Stomach smooth muscle (tissue), 2 donors: Measurements from ENCODE around the gene CMTM3.
"Not testable (repeated sequence)": the region's sequence is repeated elsewhere in the genome, so short reads cannot be mapped to it uniquely, and the experiment has no call there.

Experiments
- H3K27ac ChIP-seq: one replicate; pipeline ENCODE4 v1.7.0; 2013; ENCODE audit warnings: mild to moderate bottlenecking, low read length, inconsistent platforms
- H3K27me3 ChIP-seq, 2 donors: one replicate each; pipeline ENCODE4 v1.7.0; 2013; ENCODE audit warnings: low read length in 2 of 2; ENCODE audit not compliant: insufficient read depth in 2 of 2, control insufficient read depth in 1 of 2
- H3K36me3 ChIP-seq, 2 donors: one replicate each; pipeline ENCODE4 v1.7.0; 2013; ENCODE audit warnings: low read length in 2 of 2; ENCODE audit not compliant: control insufficient read depth in 2 of 2, insufficient read depth in 2 of 2
- H3K4me1 ChIP-seq: one replicate; pipeline ENCODE4 v1.7.0; 2013; ENCODE audit warnings: low read length; ENCODE audit not compliant: control insufficient read depth, insufficient read depth
- H3K4me3 ChIP-seq, 2 donors: one replicate each; pipeline ENCODE4 v1.7.0; 2013; ENCODE audit warnings: low read length in 2 of 2
- H3K9ac ChIP-seq, 2 donors: one replicate each; pipeline ENCODE4 v1.7.0; 2013; ENCODE audit warnings: low read length in 2 of 2, mild to moderate bottlenecking in 1 of 2
- H3K9me3 ChIP-seq, 2 donors: one replicate each; pipeline ENCODE4 v1.7.0; 2013; ENCODE audit warnings: low read length in 2 of 2; ENCODE audit not compliant: control insufficient read depth in 2 of 2
- donor health status: healthy.
- donor health status: Pancreatic carcinoma.

The CMTM3 gene

GRCh38 chr16:66610111-66610820 lies 5.8 kb downstream of the CMTM3 start:
- Histone ChIP-seq H3K4me3 (no peak overlapping the region), H3K9ac (no peak overlapping the region)

DNA sequence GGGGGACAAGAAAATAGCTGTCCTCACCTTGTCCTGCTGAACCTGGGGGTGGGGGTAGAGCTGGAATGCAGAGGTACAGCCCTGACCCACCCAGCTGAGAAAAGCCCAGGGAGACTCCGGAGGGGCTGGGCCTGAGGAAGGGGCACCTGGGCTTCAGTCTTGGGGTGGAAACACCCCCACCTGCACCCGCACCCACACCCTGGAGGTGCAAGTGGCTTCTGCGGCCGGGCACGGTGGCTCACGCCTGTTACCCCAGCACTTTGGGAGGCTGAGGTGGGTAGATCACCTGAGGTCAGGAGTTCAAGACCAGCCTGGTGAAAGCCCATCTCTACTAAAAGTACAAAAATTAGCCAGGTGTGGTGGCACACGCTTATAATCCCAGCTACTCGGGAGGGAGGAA lies 7.4 kb downstream of the CMTM3 start:
- H3K9me3 ChIP-seq, H3K27me3 ChIP-seq, H3K9ac ChIP-seq, H3K4me3 ChIP-seq, H3K27ac ChIP-seq, H3K4me1 ChIP-seq: not testable (repeated sequence)
- H3K36me3 ChIP-seq: peaks cover 0 to 14% of the 10 kb centered on the region in 2 donors

More at GRCh38 chr16:66610111-66610820, 5.8 kb downstream of the CMTM3 start:
- H3K27ac ChIP-seq: no peak overlapping the region
- H3K9me3 ChIP-seq: no peaks in the 10 kb centered on the region
- H3K36me3 ChIP-seq: peaks cover 0 to 14% of the 10 kb centered on the region in 2 donors
- no peaks in the 10 kb centered on the region for H3K27me3 ChIP-seq
- peaks cover 17% of the 10 kb centered on the region for H3K4me1 ChIP-seq

GRCh38 chr16:66612422-66612821 lies 7.9 kb downstream of the CMTM3 start:
- Histone ChIP-seq H3K4me3 (no peak overlapping the region), H3K4me1 (peaks cover 9% of the 10 kb centered on the region), H3K27me3 (no peaks in the 10 kb centered on the region), H3K9me3 (no peaks in the 10 kb centered on the region), H3K27ac (no peak overlapping the region), H3K9ac (no peak overlapping the region), H3K36me3 (peaks cover 0 to 14% of the 10 kb centered on the region in 2 donors)

GRCh38 chr16:66614161-66614802 lies 9.8 kb downstream of the CMTM3 start:
- Histone ChIP-seq H3K9me3 (no peaks in the 10 kb centered on the region), H3K36me3 (peaks cover 0 to 14% of the 10 kb centered on the region in 2 donors), H3K9ac (no peak overlapping the region), H3K27me3 (no peaks in the 10 kb centered on the region), H3K4me3 (no peak overlapping the region), H3K4me1 (peaks cover 5% of the 10 kb centered on the region), H3K27ac (no peak overlapping the region)

DNA sequence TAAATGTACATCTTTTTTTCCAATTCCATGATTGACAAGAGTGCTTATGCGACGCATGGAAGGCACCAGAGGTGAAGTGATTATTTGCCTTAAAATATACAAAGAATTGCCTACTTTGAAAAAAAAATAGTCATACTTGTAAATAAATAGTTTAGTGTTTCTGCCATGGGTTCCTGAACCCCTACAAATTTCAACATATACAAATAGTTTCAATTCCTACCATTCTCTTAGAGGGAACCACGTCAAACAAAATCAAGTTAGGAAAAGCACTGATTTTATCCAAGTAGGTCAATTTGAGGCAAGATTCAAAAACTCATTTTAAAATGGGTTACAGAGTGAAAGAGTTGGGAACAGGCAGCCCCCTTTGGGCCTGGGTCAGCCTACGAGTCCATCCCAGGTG lies 11.7 kb downstream of the CMTM3 start:
- Histone ChIP-seq H3K9ac (no peak overlapping the region), H3K27ac (no peak overlapping the region), H3K27me3 (no peaks in the 10 kb centered on the region), H3K4me3 (no peak overlapping the region), H3K36me3 (peaks cover 0 to 7% of the 10 kb centered on the region in 2 donors), H3K9me3 (no peaks in the 10 kb centered on the region), H3K4me1 (peaks cover 5% of the 10 kb centered on the region)

GRCh38 chr16:66616592-66616991 lies 12.1 kb downstream of the CMTM3 start:
- Histone ChIP-seq H3K4me1 (peaks cover 5% of the 10 kb centered on the region), H3K4me3 (no peak overlapping the region), H3K27ac (no peak overlapping the region), H3K36me3 (peaks cover 0 to 12% of the 10 kb centered on the region in 2 donors), H3K27me3 (no peaks in the 10 kb centered on the region), H3K9me3 (no peaks in the 10 kb centered on the region), H3K9ac (no peak overlapping the region)

- Histone ChIP-seq H3K4me1 (peaks cover 5% of the 10 kb centered on the region), H3K9me3 (no peaks in the 10 kb centered on the region), H3K36me3 (peaks cover 3 to 12% of the 10 kb centered on the region in 2 donors), H3K27ac (no peak overlapping the region), H3K4me3 (no peak overlapping the region), H3K27me3 (no peaks in the 10 kb centered on the region), H3K9ac (no peak overlapping the region)
These were observed 12.5 kb downstream of the CMTM3 start for GRCh38 chr16:66617010-66617434.

DNA sequence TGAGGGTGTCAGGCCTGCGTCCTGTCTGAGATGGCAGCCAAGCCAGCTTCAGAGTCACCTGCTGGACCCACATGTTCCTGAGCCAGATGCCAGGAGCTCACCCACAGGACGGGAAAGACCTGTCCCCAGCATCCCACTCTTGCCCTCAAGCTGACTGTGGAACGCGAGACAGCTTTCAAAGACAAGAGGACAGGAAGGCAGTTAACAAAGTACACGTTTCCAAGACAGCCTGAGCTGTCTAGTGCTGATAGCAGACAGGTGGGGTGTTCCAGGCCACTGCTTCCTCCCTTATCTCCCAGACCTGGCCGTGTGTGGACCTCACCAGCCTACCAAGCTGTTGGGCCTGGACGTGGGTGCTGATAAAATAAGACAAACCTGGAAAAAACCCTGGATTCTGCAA lies 13.2 kb downstream of the CMTM3 start:
- H3K27ac ChIP-seq: no peak overlapping the region
- no peaks in the 10 kb centered on the region for H3K27me3 ChIP-seq
- H3K9me3 ChIP-seq: no peaks in the 10 kb centered on the region
- no peak overlapping the region for H3K4me3 ChIP-seq
- H3K4me1 ChIP-seq: peaks cover 5% of the 10 kb centered on the region
- no peak overlapping the region for H3K9ac ChIP-seq
- peaks cover 3 to 12% of the 10 kb centered on the region in 2 donors for H3K36me3 ChIP-seq

- no peak overlapping the region for H3K27ac ChIP-seq
- H3K36me3 ChIP-seq: peaks cover 3 to 8% of the 10 kb centered on the region in 2 donors
- no peak overlapping the region for H3K4me3 ChIP-seq
These were observed 14.3 kb downstream of the CMTM3 start for GRCh38 chr16:66618588-66619375.

DNA sequence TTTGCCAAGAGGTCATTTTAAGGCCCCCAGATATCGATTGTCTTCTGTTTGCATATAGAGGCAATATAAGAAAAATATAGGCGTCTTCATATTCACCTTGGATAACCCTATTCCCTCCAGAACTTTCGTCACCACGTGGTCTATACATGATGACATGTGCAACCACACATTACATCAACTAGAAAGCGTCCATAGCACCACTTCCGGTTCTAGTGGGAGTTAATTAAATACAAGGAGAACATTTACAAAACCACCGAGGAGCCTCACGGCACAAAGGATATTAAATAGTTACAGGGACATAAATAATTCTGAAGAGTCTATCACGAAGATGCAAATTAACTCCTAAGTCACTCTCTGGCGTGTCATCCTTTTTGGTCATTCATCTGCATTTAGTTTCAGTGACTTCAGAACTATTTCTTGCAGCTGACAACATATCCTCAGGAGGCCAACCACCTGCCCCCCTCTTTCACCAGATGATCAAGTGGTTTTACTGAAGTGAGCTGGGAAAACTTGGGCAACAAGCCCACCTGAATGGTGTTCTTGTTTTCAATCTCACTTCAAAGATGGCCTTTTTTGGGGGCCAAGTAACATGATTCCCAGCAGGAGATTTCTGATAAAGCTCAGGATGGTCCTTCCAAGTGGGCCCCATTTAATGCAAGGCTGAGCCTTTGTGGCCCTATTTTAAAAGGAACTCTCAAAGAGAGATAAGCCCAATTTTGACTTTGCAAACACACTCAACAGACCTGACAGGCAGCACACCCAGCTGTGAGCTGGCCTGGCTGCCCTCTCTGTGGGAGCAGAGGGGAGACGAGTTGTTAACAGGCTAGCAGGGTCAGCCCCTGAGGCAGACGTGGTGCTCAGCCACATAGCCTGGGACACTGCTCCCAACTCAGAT lies 15.3 kb downstream of the CMTM3 start:
- Histone ChIP-seq H3K27me3 (no peaks in the 10 kb centered on the region), H3K4me1 (peaks cover 5% of the 10 kb centered on the region), H3K27ac (no peak overlapping the region), H3K9me3 (no peaks in the 10 kb centered on the region), H3K9ac (no peak overlapping the region), H3K36me3 (peaks cover 3 to 5% of the 10 kb centered on the region in 2 donors), H3K4me3 (no peak overlapping the region)

More at GRCh38 chr16:66618588-66619375, 14.3 kb downstream of the CMTM3 start:
- no peak overlapping the region for H3K9ac ChIP-seq
- peaks cover 5% of the 10 kb centered on the region for H3K4me1 ChIP-seq
- no peaks in the 10 kb centered on the region for H3K9me3 ChIP-seq
- no peaks in the 10 kb centered on the region for H3K27me3 ChIP-seq
